Osteoblast (primary cell): ENCODE data around the gene MED13L. TPM values are rescaled to one million over a fixed set of nuclear protein-coding genes. Genes with fewer than 3 reads are reported as not detected.

Experiments
- DNase-seq: peaks from one replicate; pipeline ENCODE4 v3.0.0; 2011; ENCODE audit warnings: low spot score, mixed read lengths; ENCODE audit not compliant: insufficient read length; ENCODE audit errors: missing footprints
- H2AFZ ChIP-seq: 2 replicates; pipeline ENCODE4 v1.6.0; 2011; ENCODE audit warnings: mild to moderate bottlenecking, low read length
- H3K27ac ChIP-seq: 2 replicates; pipeline ENCODE4 v1.5.1; 2011; ENCODE audit warnings: mild to moderate bottlenecking, low read depth, low read length, moderate library complexity
- H3K27me3 ChIP-seq: 2 replicates; pipeline ENCODE4 v1.6.0; 2012; ENCODE audit warnings: mild to moderate bottlenecking, control low read depth, inconsistent platforms, low read length, moderate library complexity; ENCODE audit not compliant: insufficient read depth
- H3K36me3 ChIP-seq: 2 replicates; pipeline ENCODE4 v1.5.1; 2011; ENCODE audit warnings: mild to moderate bottlenecking, low read length, control low read depth, moderate library complexity; ENCODE audit not compliant: insufficient read depth
- H3K4me1 ChIP-seq: 2 replicates; pipeline ENCODE4 v1.5.1; 2011; ENCODE audit warnings: mild to moderate bottlenecking, low read length, control low read depth, moderate library complexity; ENCODE audit not compliant: insufficient read depth
- H3K4me2 ChIP-seq: 2 replicates; pipeline ENCODE4 v1.6.0; 2011; ENCODE audit warnings: mild to moderate bottlenecking, low read length; ENCODE audit not compliant: insufficient read depth
- H3K4me3 ChIP-seq: fragments of 200-600 bp; sonication (generic); 3 replicates; pipeline ENCODE4 v1.5.1; 2012; ENCODE audit warnings: mild to moderate bottlenecking, low read length, inconsistent platforms; ENCODE audit not compliant: insufficient read depth
- H3K79me2 ChIP-seq: 2 replicates; pipeline ENCODE4 v1.6.0; 2012; ENCODE audit warnings: mild to moderate bottlenecking, low read length, control low read depth, inconsistent platforms; ENCODE audit not compliant: insufficient read depth
- H3K9me3 ChIP-seq: 2 replicates; pipeline ENCODE4 v1.5.1; 2011; ENCODE audit warnings: low read depth, low read length, control low read depth
- H4K20me1 ChIP-seq: 2 replicates; pipeline ENCODE4 v1.6.0; 2012; ENCODE audit warnings: mild to moderate bottlenecking, low read length, control low read depth; ENCODE audit not compliant: insufficient read depth
- total RNA-seq: library from RNA; depleted of rRNA; stranded (reverse); fragments of >200 nt; gene quantifications from 2 replicates; pipeline ENCODE4 v1.2.3, GENCODE V29; 2012
- TF ChIP-seq, protein P1 (sequence below): IDR thresholded peaks from 2 replicates; pipeline ENCODE4 v1.5.1; 2011; ENCODE audit warnings: mild to moderate bottlenecking, low read depth, low read length, moderate library complexity; ENCODE audit errors: extremely low read depth

Gene MED13L
- total RNA-seq, 1 donor: 359 TPM

DNA sequence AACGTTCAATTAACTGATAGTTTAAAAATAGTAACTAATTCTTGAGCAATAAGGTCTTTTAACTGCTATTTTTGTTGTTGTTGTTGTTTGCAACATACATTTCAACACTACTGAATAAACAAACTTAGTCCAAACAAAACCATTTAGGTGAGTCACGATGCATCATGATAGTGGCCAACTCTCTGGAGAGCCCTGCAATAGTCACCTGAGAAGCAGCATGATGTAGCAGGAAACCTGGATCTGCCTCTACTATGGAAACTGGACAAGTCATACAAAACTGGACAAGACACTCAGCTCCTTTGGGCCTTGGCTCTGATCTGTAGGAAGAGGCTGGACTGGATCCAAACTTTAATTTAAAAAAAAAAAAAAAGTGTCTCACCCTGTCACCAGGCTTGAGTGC, 117.3 kb downstream of the MED13L start:
- DNase-seq: no peak
- H3K27me3 ChIP-seq: no peaks in the 10 kb centered on the region
- H3K36me3 ChIP-seq: no peaks in the 10 kb centered on the region
- TF ChIP-seq, protein P1, sequence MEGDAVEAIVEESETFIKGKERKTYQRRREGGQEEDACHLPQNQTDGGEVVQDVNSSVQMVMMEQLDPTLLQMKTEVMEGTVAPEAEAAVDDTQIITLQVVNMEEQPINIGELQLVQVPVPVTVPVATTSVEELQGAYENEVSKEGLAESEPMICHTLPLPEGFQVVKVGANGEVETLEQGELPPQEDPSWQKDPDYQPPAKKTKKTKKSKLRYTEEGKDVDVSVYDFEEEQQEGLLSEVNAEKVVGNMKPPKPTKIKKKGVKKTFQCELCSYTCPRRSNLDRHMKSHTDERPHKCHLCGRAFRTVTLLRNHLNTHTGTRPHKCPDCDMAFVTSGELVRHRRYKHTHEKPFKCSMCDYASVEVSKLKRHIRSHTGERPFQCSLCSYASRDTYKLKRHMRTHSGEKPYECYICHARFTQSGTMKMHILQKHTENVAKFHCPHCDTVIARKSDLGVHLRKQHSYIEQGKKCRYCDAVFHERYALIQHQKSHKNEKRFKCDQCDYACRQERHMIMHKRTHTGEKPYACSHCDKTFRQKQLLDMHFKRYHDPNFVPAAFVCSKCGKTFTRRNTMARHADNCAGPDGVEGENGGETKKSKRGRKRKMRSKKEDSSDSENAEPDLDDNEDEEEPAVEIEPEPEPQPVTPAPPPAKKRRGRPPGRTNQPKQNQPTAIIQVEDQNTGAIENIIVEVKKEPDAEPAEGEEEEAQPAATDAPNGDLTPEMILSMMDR: no peak
- peaks cover 87% of the 10 kb centered on the region for H4K20me1 ChIP-seq
- H3K4me1 ChIP-seq: peaks cover 45% of the 10 kb centered on the region
- H2AFZ ChIP-seq: no peak overlapping the region
- no peak overlapping the region for H3K27ac ChIP-seq
- no peaks in the 10 kb centered on the region for H3K9me3 ChIP-seq
- no peak overlapping the region for H3K4me2 ChIP-seq
- H3K4me3 ChIP-seq: no peak overlapping the region
- peaks cover 98% of the 10 kb centered on the region for H3K79me2 ChIP-seq

- Histone ChIP-seq H3K4me3 (no peak overlapping the region), H3K4me2 (no peak overlapping the region), H3K4me1 (peaks cover 40% of the 10 kb centered on the region), H3K27ac (no peak overlapping the region), H2AFZ (no peak overlapping the region), H3K79me2 (peaks cover 99% of the 10 kb centered on the region), H4K20me1 (peaks cover 87% of the 10 kb centered on the region), H3K36me3 (no peaks in the 10 kb centered on the region), H3K27me3 (no peaks in the 10 kb centered on the region), H3K9me3 (no peaks in the 10 kb centered on the region)
- TF ChIP-seq, protein P1: no peak
- no peak for DNase-seq
These were observed 117.8 kb downstream of the MED13L start for GRCh38 chr12:116159593-116160200.

- Histone ChIP-seq H3K4me2 (no peak overlapping the region), H3K79me2 (peaks cover 99% of the 10 kb centered on the region), H3K36me3 (no peaks in the 10 kb centered on the region), H3K4me1 (peaks cover 35% of the 10 kb centered on the region), H4K20me1 (peaks cover 83% of the 10 kb centered on the region), H3K27me3 (no peaks in the 10 kb centered on the region), H3K4me3 (no peak overlapping the region), H2AFZ (no peak overlapping the region), H3K27ac (no peak overlapping the region), H3K9me3 (no peaks in the 10 kb centered on the region)
- no peak for DNase-seq
- TF ChIP-seq, protein P1: no peak
These were observed 118.3 kb downstream of the MED13L start for GRCh38 chr12:116159175-116159574.

DNA sequence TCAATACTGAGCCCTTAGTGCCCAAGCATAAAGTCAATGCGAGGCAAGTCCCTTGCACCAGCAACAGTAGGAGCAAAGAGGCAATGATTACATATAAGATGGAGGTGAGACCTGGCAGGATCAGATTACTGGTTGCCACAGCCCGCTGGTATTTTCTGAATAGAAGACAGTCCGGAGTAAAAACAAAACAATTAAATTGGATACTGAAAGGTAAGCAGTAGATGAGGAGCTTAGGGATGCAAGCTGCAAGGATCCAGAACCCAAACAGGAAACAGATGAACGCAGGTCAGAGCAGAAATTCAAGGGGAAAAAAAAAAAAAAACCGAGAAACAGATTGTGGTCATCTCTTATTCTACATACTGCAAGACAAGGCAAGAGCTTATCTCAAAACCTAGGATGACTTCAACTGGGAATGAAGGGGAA, 119.6 kb downstream of the MED13L start:
- H3K9me3 ChIP-seq: no peaks in the 10 kb centered on the region
- peaks cover 83% of the 10 kb centered on the region for H4K20me1 ChIP-seq
- no peak overlapping the region for H2AFZ ChIP-seq
- DNase-seq: no peak
- no peak overlapping the region for H3K4me2 ChIP-seq
- H3K27ac ChIP-seq: no peak overlapping the region
- no peaks in the 10 kb centered on the region for H3K36me3 ChIP-seq
- H3K27me3 ChIP-seq: no peaks in the 10 kb centered on the region
- TF ChIP-seq, protein P1: no peak
- no peak overlapping the region for H3K4me3 ChIP-seq
- peaks cover 38% of the 10 kb centered on the region for H3K4me1 ChIP-seq
- peaks cover 100% of the 10 kb centered on the region for H3K79me2 ChIP-seq
